AG04450 (cell line): ENCODE data around the gene AMPD2. TPM values are rescaled to one million over a fixed set of nuclear protein-coding genes. Genes with fewer than 3 reads are reported as not detected.

Source experiments
- CTCF ChIA-PET: fragments of 300-600, 350-600 bp; formaldehyde crosslinking; extraction: SDS; loops from one replicate; lab custom pipeline; 2022; ENCODE audit warnings: antibody characterized with exemption, inconsistent platforms; lab: Charles Lee
- POLR2A ChIA-PET: fragments of 350-600 bp; formaldehyde crosslinking; extraction: SDS; loops from one replicate; lab custom pipeline; 2021; ENCODE audit warnings: antibody characterized with exemption, inconsistent platforms; lab: Yijun Ruan, JAX
- DNase-seq: peaks from one replicate; pipeline ENCODE4 v3.0.0-alpha.2; 2011; ENCODE audit warnings: low read depth, low spot score
- H3K27ac ChIP-seq: one replicate; pipeline ENCODE4 v1.5.1; 2012; ENCODE audit warnings: low read depth, low read length, control low read depth
- H3K27me3 ChIP-seq: one replicate; pipeline ENCODE4 v1.6.0; 2012; ENCODE audit warnings: low read length; ENCODE audit not compliant: control insufficient read depth, insufficient read depth
- H3K4me3 ChIP-seq: 2 replicates; pipeline ENCODE4 v1.5.1; 2011; ENCODE audit warnings: mild to moderate bottlenecking, low read depth, low read length, control low read depth
- H3K9me3 ChIP-seq: 2 replicates; pipeline ENCODE4 v1.5.1; 2012; ENCODE audit warnings: low read length; ENCODE audit not compliant: control insufficient read depth, insufficient read depth
- CTCF ChIP-seq: IDR thresholded peaks from 2 replicates; pipeline ENCODE4 v1.5.1; 2011; ENCODE audit warnings: low read depth, low read length, control low read depth, inconsistent platforms
- polyA plus RNA-seq: library from polyadenylated mRNA; depleted of rRNA; stranded (reverse); fragments of >200 nt; gene quantifications from 2 replicates; pipeline ENCODE4 v1.2.3, GENCODE V29; 2011

Gene AMPD2
- polyA plus RNA-seq, 1 experiment, result 35.4 TPM

- Histone ChIP-seq H3K9me3 (no peaks in the 10 kb centered on the region; the same call in 1 of the 2 replicates), H3K27ac (peak overlapping the region; percentile 90), H3K4me3 (no peak overlapping the region), H3K27me3 (no peaks in the 10 kb centered on the region)
- DNase-seq, result peak; percentile 81
- TF ChIP-seq CTCF, result no peak
- ChIA-PET CTCF (interaction anchor here (0.9 to 2.7 kb wide), 5 partner anchors 15 to 367 kb away, joined by 3 to 12 read pairs (median 4); partner anchors contain the start of gene AHCYL1), POLR2A (interaction anchor here (0.6 to 2.7 kb wide), 3 partner anchors 22 to 69 kb away, joined by 3 to 19 read pairs (median 5); partner anchors contain the start of gene GNAI3)
These were observed 2.3 kb upstream of the AMPD2 start for GRCh38 chr1:109617291-109617801.

GRCh38 chr1:109618661-109619575, 719 bp upstream of the AMPD2 start:
- POLR2A ChIA-PET, result interaction anchor here (1.0 to 2.7 kb wide), 3 partner anchors 8 to 70 kb away, joined by 3 to 24 read pairs (median 19); partner anchors contain the start of gene GNAI3
- no peaks in the 10 kb centered on the region; the same call in 1 of the 2 replicates for H3K9me3 ChIP-seq
- H3K27me3 ChIP-seq, result no peaks in the 10 kb centered on the region
- CTCF ChIA-PET, result interaction anchor here (0.7 to 3.2 kb wide), 4 partner anchors 12 to 155 kb away, joined by 3 to 12 read pairs (median 6); no protein-coding TSS in a partner anchor
- H3K4me3 ChIP-seq, result peak overlapping the region; percentile 95
- TF ChIP-seq CTCF, result no peak
- H3K27ac ChIP-seq, result peak overlapping the region; percentile 97
- DNase-seq, result no peak

- ChIA-PET CTCF (interaction anchor here (1.3 to 3.2 kb wide), 4 partner anchors 10 to 74 kb away, joined by 4 to 12 read pairs (median 7); no protein-coding TSS in a partner anchor), POLR2A (interaction anchor here (0.6 to 2.3 kb wide), 4 partner anchors 10 to 291 kb away, joined by 3 to 24 read pairs (median 4); partner anchors contain the start of gene GNAI3)
- peak overlapping the region; percentile 97 for H3K27ac ChIP-seq
- DNase-seq, result no peak
- no peak for TF ChIP-seq CTCF
- H3K27me3 ChIP-seq, result no peaks in the 10 kb centered on the region
- H3K9me3 ChIP-seq, result no peaks in the 10 kb centered on the region; the same call in 1 of the 2 replicates
- peak overlapping the region; percentile 95 for H3K4me3 ChIP-seq
These were observed 759 bp downstream of the AMPD2 start for GRCh38 chr1:109620401-109620791.

- Histone ChIP-seq H3K4me3 (peak overlapping the region; percentile 95), H3K9me3 (no peaks in the 10 kb centered on the region; the same call in 1 of the 2 replicates), H3K27ac (peak overlapping the region; percentile 97), H3K27me3 (no peaks in the 10 kb centered on the region)
- no peak for TF ChIP-seq CTCF
- POLR2A ChIA-PET, result interaction anchor here (0.6 to 2.3 kb wide), 4 partner anchors 11 to 290 kb away, joined by 3 to 24 read pairs (median 4); partner anchors contain the start of gene GNAI3
- CTCF ChIA-PET, result interaction anchor here (1.3 to 3.2 kb wide), 4 partner anchors 9 to 75 kb away, joined by 4 to 12 read pairs (median 7); no protein-coding TSS in a partner anchor
- DNase-seq, result peak; percentile 78
These were observed 1.2 kb downstream of the AMPD2 start for GRCh38 chr1:109620841-109621286.
